Measurements from ENCODE around the gene ABL1. TPM values are rescaled to one million over a fixed set of nuclear protein-coding genes. Genes with fewer than 3 reads are reported as not detected.

The ABL1 gene
- polyA plus RNA-seq, 3 donors, result 4.5 to 14.5 (median 8.0) TPM

DNA sequence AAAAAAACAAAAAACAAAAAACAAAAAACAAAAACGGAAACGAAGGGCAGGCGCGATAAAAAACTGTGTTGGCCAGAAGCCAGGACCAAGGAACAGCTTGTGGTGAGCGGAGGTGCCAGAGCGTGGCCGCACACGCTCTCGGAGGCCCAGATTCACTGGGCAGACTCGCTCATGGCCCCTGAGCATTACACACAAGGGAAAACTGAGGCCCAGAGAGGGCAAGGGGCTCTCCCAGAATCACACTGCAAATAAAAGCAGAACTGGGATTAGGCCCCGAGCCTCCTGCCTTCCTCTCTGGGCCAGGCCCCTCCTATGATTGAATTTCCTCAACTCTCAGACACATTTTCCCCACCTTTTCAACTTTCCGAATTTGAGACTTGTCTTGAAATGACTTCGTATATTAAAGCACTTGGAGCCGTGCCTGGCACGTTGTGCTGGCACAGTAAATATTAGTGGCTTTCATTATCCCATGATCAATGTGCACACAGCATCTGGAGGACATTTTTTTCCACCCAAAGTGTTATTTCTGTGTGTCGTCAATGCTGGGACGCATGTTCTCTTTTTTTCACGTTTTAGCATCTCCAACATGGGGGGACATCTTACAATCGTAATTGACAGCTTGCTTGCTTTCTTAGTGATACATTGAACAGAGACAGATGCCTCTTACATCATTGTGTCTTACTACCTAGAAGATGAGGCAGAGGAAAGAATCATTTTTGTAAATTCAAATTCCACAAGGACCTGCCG is 96.6 kb downstream of the ABL1 start:
- H3K27me3 Mint-ChIP-seq (ENCODE audit: low read depth in 3 of 3), result peaks cover 40 to 52% (median 47%) of the 10 kb centered on the region in 3 donors
- Histone ChIP-seq H3K9ac (ENCODE audit: insufficient read depth, low read length, poor library complexity, severe bottlenecking) (no peak overlapping the region), H3K4me2 (replicated peaks; ENCODE audit: extremely low read depth, low read length, poor library complexity, severe bottlenecking) (no peak overlapping the region), H3K4me1 (ENCODE audit: control insufficient read depth in 1 of 2, insufficient read depth in 2 of 2, low read length in 2 of 2) (no peaks in the 10 kb centered on the region), H3K27ac (ENCODE audit: low read depth in 1 of 2, low read length in 2 of 2) (no peak overlapping the region), H3K27me3 (ENCODE audit: control insufficient read depth in 2 of 2, insufficient read depth in 2 of 2, low read length in 2 of 2) (peaks cover 2 to 43% of the 10 kb centered on the region in 2 donors), H3K79me2 (ENCODE audit: insufficient read depth, low read length) (no peaks in the 10 kb centered on the region), H3K36me3 (replicated peaks in 1 of 2; ENCODE audit: control insufficient read depth in 1 of 2, insufficient read depth in 2 of 2, low read length in 2 of 2) (no peaks in the 10 kb centered on the region), H3K4me3 (replicated peaks in 1 of 3; ENCODE audit: low read depth in 2 of 3, low read length in 3 of 3) (no peak overlapping the region), H2AFZ (ENCODE audit: insufficient read depth, low read depth, low read length, poor library complexity, severe bottlenecking) (no peak overlapping the region), H3K9me3 (replicated peaks in 1 of 2; ENCODE audit: control insufficient read depth in 1 of 2, insufficient read depth in 1 of 2, low read length in 2 of 2) (no peaks in the 10 kb centered on the region), H4K20me1 (ENCODE audit: insufficient read depth, low read length) (no peaks in the 10 kb centered on the region)
- no peak for DNase-seq
- TF ChIP-seq, protein P1, sequence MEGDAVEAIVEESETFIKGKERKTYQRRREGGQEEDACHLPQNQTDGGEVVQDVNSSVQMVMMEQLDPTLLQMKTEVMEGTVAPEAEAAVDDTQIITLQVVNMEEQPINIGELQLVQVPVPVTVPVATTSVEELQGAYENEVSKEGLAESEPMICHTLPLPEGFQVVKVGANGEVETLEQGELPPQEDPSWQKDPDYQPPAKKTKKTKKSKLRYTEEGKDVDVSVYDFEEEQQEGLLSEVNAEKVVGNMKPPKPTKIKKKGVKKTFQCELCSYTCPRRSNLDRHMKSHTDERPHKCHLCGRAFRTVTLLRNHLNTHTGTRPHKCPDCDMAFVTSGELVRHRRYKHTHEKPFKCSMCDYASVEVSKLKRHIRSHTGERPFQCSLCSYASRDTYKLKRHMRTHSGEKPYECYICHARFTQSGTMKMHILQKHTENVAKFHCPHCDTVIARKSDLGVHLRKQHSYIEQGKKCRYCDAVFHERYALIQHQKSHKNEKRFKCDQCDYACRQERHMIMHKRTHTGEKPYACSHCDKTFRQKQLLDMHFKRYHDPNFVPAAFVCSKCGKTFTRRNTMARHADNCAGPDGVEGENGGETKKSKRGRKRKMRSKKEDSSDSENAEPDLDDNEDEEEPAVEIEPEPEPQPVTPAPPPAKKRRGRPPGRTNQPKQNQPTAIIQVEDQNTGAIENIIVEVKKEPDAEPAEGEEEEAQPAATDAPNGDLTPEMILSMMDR (IDR thresholded peaks at IDR 0.05), result no peak
- H3K36me3 Mint-ChIP-seq, result no peaks in the 10 kb centered on the region
- 71% methylated on average over 17 of the region's 20 CpGs for WGBS (ENCODE audit: insufficient coverage)
- intact Hi-C loops (cut with micrococcal nuclease), result no loop called here
- peaks cover 0 to 1% (median 0%) of the 10 kb centered on the region in 7 donors for H3K9me3 Mint-ChIP-seq
- no peak overlapping the region for H3K27ac Mint-ChIP-seq
- H3K4me1 Mint-ChIP-seq, result peaks cover 2% of the 10 kb centered on the region
- no peak overlapping the region for H3K4me3 Mint-ChIP-seq

DNA sequence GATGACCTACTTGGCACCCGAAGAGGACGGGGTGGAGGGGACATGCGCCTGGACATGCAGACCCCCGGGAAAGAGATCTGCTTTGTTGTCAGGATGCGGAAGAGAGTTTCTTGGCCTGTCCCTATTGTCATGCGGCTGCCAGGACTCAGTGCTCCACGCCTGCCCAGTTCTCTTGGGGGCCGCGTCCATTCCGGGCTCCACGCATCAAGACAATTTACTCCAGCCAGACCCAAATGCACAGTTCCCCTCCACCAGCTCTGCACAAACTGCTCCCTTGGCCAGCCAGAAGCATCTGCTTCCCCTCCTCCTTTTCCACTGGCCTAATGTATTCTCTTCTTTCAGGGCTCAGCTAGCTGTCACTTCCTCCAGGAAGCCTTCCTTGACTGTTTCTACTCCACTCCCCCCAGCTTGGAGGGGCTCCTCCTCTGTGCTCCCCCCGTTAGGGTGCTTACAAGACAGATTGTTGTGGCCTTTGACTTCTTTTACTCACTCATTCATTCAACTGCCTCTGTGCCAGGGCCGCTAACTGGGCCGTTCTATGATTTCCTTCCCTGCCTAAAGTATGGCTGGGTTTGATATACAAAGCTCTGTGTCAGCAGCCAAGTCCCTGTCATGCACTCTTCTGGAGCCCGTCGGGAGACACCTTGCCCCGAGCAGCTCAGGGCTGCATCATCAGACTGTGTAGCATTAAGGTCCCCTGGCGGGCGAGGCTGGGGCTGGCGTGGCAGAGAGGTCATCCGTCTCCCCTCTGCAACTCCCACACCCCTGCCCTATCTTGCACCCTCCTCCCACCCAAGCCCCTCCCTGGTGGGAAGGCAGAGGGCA is 97.4 kb downstream of the ABL1 start:
- H3K9ac ChIP-seq (ENCODE audit: insufficient read depth, low read length, poor library complexity, severe bottlenecking), result no peak overlapping the region
- no peaks in the 10 kb centered on the region for H3K36me3 ChIP-seq (replicated peaks in 1 of 2; ENCODE audit: control insufficient read depth in 1 of 2, insufficient read depth in 2 of 2, low read length in 2 of 2)
- H3K4me3 ChIP-seq (replicated peaks in 1 of 3; ENCODE audit: low read depth in 2 of 3, low read length in 3 of 3), result no peak overlapping the region
- H3K9me3 Mint-ChIP-seq, result peaks cover 0 to 4% (median 0%) of the 10 kb centered on the region in 7 donors
- intact Hi-C loops (cut with micrococcal nuclease), result no loop called here
- no peak overlapping the region for H3K4me2 ChIP-seq (replicated peaks; ENCODE audit: extremely low read depth, low read length, poor library complexity, severe bottlenecking)
- H3K79me2 ChIP-seq (ENCODE audit: insufficient read depth, low read length), result no peaks in the 10 kb centered on the region
- H3K4me3 Mint-ChIP-seq, result peak overlapping the region in 1 of 2 donors; percentile 49
- H3K27ac ChIP-seq (ENCODE audit: low read depth in 1 of 2, low read length in 2 of 2), result no peak overlapping the region
- H4K20me1 ChIP-seq (ENCODE audit: insufficient read depth, low read length), result no peaks in the 10 kb centered on the region
- peaks cover 5 to 51% of the 10 kb centered on the region in 2 donors for H3K27me3 ChIP-seq (ENCODE audit: control insufficient read depth in 2 of 2, insufficient read depth in 2 of 2, low read length in 2 of 2)
- H3K4me1 Mint-ChIP-seq, result peaks cover 2% of the 10 kb centered on the region
- no peaks in the 10 kb centered on the region for H3K4me1 ChIP-seq (ENCODE audit: control insufficient read depth in 1 of 2, insufficient read depth in 2 of 2, low read length in 2 of 2)
- no peak overlapping the region for H2AFZ ChIP-seq (ENCODE audit: insufficient read depth, low read depth, low read length, poor library complexity, severe bottlenecking)
- TF ChIP-seq, protein P1 (IDR thresholded peaks at IDR 0.05), result no peak
- 49% methylated on average over 18 of the region's 21 CpGs for WGBS (ENCODE audit: insufficient coverage)
- no peak for DNase-seq
- H3K27me3 Mint-ChIP-seq (ENCODE audit: low read depth in 3 of 3), result peaks cover 47 to 60% (median 55%) of the 10 kb centered on the region in 3 donors
- peak overlapping the region in 1 of 7 donors; percentile 64 for H3K27ac Mint-ChIP-seq
- no peaks in the 10 kb centered on the region for H3K9me3 ChIP-seq (replicated peaks in 1 of 2; ENCODE audit: control insufficient read depth in 1 of 2, insufficient read depth in 1 of 2, low read length in 2 of 2)
- peaks cover 0 to 2% of the 10 kb centered on the region in 2 donors for H3K36me3 Mint-ChIP-seq
